GM23338 (cell line): ENCODE measurements around the gene CENPP. TPM values are rescaled to one million over a fixed set of nuclear protein-coding genes. Genes with fewer than 3 reads are reported as not detected.

Experiments used
- ATAC-seq: fragments of 200-7000 bp; cut with Tn5 transposase; 3 replicates; pipeline ENCODE4 v1.9.1; 2020
- DNase-seq: peaks from one replicate; pipeline ENCODE4 v3.0.0-alpha.2; 2015; ENCODE audit warnings: low spot score
- H2AFZ ChIP-seq: fragments of 200-600 bp; sonication (generic); 2 replicates; pipeline ENCODE4 v1.8.0; 2016; ENCODE audit warnings: antibody characterized with exemption, mild to moderate bottlenecking, moderate library complexity
- H3F3A ChIP-seq: fragments of 200-600 bp; sonication (generic); replicated peaks from 2 replicates; pipeline ENCODE4 v1.8.0; 2017; ENCODE audit warnings: antibody characterized with exemption, mixed run types, low read depth
- H3K27ac ChIP-seq: fragments of 200-600 bp; sonication (generic); 2 replicates; pipeline ENCODE4 v1.6.1; 2016; ENCODE audit warnings: low read depth
- H3K27me3 ChIP-seq: fragments of 200-600 bp; sonication (generic); 2 replicates; pipeline ENCODE4 v1.8.0; 2016; ENCODE audit warnings: mild to moderate bottlenecking, mixed run types, moderate library complexity; ENCODE audit not compliant: insufficient read depth
- H3K36me3 ChIP-seq: fragments of 200-600 bp; sonication (generic); 2 replicates; pipeline ENCODE4 v1.8.0; 2016; ENCODE audit warnings: mild to moderate bottlenecking; ENCODE audit not compliant: insufficient read depth
- H3K4me1 ChIP-seq: fragments of 200-600 bp; sonication (generic); 2 replicates; pipeline ENCODE4 v1.8.0; 2016; ENCODE audit warnings: mild to moderate bottlenecking, moderate library complexity; ENCODE audit not compliant: insufficient read depth
- H3K4me2 ChIP-seq: fragments of 200-600 bp; sonication (generic); 2 replicates; pipeline ENCODE4 v1.7.1; 2017; ENCODE audit warnings: mixed run types
- H3K4me3 ChIP-seq: fragments of 200-600 bp; sonication (generic); 2 replicates; pipeline ENCODE4 v1.6.1; 2016; ENCODE audit warnings: mixed run types
- H3K79me2 ChIP-seq: fragments of 200-600 bp; sonication (generic); replicated peaks from 2 replicates; pipeline ENCODE4 v1.8.0; 2017; ENCODE audit warnings: mild to moderate bottlenecking; ENCODE audit not compliant: insufficient read depth
- H3K9me2 ChIP-seq: fragments of 200-600 bp; sonication (generic); 2 replicates; pipeline ENCODE4 v1.8.0; 2017; ENCODE audit not compliant: insufficient read depth
- H4K20me1 ChIP-seq: fragments of 200-600 bp; sonication (generic); replicated peaks from 2 replicates; pipeline ENCODE4 v1.8.0; 2017; ENCODE audit warnings: mild to moderate bottlenecking; ENCODE audit not compliant: insufficient read depth
- H3K27ac Mint-ChIP-seq: 2 replicates; pipeline ENCODE4 v1.8.0; 2020; ENCODE audit warnings: inconsistent platforms, mild to moderate bottlenecking, moderate library complexity, mixed read lengths
- H3K27me3 Mint-ChIP-seq: 3 replicates; pipeline ENCODE4 v1.8.0; 2022; ENCODE audit warnings: low read depth, mild to moderate bottlenecking, moderate library complexity, mixed read lengths, inconsistent platforms; ENCODE audit not compliant: insufficient read depth, poor library complexity
- H3K36me3 Mint-ChIP-seq: 3 replicates; pipeline ENCODE4 v1.8.0; 2021; ENCODE audit warnings: low read depth, mild to moderate bottlenecking, inconsistent platforms, moderate library complexity, mixed read lengths
- H3K4me1 Mint-ChIP-seq: 3 replicates; pipeline ENCODE4 v1.8.0; 2020; ENCODE audit warnings: mild to moderate bottlenecking, inconsistent platforms, mixed read lengths
- H3K4me3 Mint-ChIP-seq: 3 replicates; pipeline ENCODE4 v1.8.0; 2021; ENCODE audit warnings: moderate library complexity, mild to moderate bottlenecking, inconsistent platforms, mixed read lengths
- H3K9me3 Mint-ChIP-seq: 3 replicates; pipeline ENCODE4 v1.8.0; 2020; ENCODE audit warnings: moderate library complexity, mild to moderate bottlenecking, inconsistent platforms, mixed read lengths
- CREB1 ChIP-seq: fragments of 250-450 bp; sonication (Bioruptor Pico); IDR thresholded peaks from 2 replicates; pipeline ENCODE4 v1.5.0; 2020; ENCODE audit warnings: low read depth, mild to moderate bottlenecking, moderate library complexity
- EZH2 ChIP-seq: fragments of 200-600 bp; sonication (generic); IDR thresholded peaks from one replicate; pipeline ENCODE4 v1.8.0; 2017; ENCODE audit warnings: antibody characterized with exemption, mild to moderate bottlenecking, low read depth; ENCODE audit not compliant: unreplicated experiment
- NANOG ChIP-seq: IDR thresholded peaks from 2 replicates; pipeline ENCODE4 v1.6.1; 2016; ENCODE audit warnings: antibody characterized with exemption, borderline replicate concordance
- POLR2AphosphoS5 ChIP-seq: IDR thresholded peaks from 2 replicates; pipeline ENCODE4 v1.6.1; 2016; ENCODE audit warnings: antibody characterized with exemption, low read depth
- ZNF114 ChIP-seq: fragments of 250-450 bp; sonication (Bioruptor Pico); IDR thresholded peaks from 2 replicates; pipeline ENCODE4 v1.5.0; 2020; ENCODE audit warnings: mild to moderate bottlenecking, moderate library complexity
- polyA plus RNA-seq: library from polyadenylated mRNA; unstranded; fragments of >200 nt; fragmentation: Nextera tagmentation; extraction: Ambion mirVana; gene quantifications from 2 replicates; pipeline ENCODE4 v1.2.1, GENCODE V29; 2016
- total RNA-seq: library from RNA; depleted of rRNA; stranded (reverse); fragments of >200 nt; shearing (Covaris generic); gene quantifications from 2 replicates; pipeline ENCODE4 v1.2.3, GENCODE V29; 2014
- TF ChIP-seq, protein P1 (sequence below): fragments of 250-450 bp; sonication (Bioruptor Pico); IDR thresholded peaks from 2 replicates; pipeline ENCODE4 v1.5.0; 2020; ENCODE audit warnings: mild to moderate bottlenecking, moderate library complexity
- TF ChIP-seq, protein P2 (sequence below), 2 experiments: fragments of 200-600 bp in 1 of 2; sonication (generic) in 1 of 2; conservative IDR thresholded peaks; 2 replicates each; pipeline versions ENCODE4 v1.5.1 to v1.6.1; 2016 to 2017; ENCODE audit warnings: antibody characterized with exemption in 2 of 2, low read depth in 2 of 2, mild to moderate bottlenecking in 2 of 2, moderate library complexity in 1 of 2

CENPP gene
- total and polyA plus RNA-seq, 2 experiments from 2014 or later = 11.0 to 12.6 TPM

DNA sequence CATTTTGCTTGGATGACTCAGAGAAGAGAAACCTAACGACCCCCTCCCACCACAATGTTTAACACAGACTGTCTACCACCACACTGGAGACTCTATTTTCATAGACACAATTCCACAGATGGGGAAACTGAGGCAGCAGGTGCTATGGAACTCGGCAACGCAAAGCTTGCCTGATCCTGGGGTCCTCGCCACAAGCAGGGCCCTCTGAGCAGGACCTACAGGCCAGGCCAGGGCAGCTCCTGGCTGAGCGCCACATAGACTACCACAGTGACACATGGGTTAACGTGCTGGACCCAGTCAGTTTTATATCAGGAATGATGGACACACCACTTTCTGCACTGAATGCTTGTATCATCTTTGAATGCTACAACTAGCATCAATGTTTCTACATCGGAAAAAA, 332.4 kb downstream of the CENPP start (continued):
- TF ChIP-seq, protein P1, sequence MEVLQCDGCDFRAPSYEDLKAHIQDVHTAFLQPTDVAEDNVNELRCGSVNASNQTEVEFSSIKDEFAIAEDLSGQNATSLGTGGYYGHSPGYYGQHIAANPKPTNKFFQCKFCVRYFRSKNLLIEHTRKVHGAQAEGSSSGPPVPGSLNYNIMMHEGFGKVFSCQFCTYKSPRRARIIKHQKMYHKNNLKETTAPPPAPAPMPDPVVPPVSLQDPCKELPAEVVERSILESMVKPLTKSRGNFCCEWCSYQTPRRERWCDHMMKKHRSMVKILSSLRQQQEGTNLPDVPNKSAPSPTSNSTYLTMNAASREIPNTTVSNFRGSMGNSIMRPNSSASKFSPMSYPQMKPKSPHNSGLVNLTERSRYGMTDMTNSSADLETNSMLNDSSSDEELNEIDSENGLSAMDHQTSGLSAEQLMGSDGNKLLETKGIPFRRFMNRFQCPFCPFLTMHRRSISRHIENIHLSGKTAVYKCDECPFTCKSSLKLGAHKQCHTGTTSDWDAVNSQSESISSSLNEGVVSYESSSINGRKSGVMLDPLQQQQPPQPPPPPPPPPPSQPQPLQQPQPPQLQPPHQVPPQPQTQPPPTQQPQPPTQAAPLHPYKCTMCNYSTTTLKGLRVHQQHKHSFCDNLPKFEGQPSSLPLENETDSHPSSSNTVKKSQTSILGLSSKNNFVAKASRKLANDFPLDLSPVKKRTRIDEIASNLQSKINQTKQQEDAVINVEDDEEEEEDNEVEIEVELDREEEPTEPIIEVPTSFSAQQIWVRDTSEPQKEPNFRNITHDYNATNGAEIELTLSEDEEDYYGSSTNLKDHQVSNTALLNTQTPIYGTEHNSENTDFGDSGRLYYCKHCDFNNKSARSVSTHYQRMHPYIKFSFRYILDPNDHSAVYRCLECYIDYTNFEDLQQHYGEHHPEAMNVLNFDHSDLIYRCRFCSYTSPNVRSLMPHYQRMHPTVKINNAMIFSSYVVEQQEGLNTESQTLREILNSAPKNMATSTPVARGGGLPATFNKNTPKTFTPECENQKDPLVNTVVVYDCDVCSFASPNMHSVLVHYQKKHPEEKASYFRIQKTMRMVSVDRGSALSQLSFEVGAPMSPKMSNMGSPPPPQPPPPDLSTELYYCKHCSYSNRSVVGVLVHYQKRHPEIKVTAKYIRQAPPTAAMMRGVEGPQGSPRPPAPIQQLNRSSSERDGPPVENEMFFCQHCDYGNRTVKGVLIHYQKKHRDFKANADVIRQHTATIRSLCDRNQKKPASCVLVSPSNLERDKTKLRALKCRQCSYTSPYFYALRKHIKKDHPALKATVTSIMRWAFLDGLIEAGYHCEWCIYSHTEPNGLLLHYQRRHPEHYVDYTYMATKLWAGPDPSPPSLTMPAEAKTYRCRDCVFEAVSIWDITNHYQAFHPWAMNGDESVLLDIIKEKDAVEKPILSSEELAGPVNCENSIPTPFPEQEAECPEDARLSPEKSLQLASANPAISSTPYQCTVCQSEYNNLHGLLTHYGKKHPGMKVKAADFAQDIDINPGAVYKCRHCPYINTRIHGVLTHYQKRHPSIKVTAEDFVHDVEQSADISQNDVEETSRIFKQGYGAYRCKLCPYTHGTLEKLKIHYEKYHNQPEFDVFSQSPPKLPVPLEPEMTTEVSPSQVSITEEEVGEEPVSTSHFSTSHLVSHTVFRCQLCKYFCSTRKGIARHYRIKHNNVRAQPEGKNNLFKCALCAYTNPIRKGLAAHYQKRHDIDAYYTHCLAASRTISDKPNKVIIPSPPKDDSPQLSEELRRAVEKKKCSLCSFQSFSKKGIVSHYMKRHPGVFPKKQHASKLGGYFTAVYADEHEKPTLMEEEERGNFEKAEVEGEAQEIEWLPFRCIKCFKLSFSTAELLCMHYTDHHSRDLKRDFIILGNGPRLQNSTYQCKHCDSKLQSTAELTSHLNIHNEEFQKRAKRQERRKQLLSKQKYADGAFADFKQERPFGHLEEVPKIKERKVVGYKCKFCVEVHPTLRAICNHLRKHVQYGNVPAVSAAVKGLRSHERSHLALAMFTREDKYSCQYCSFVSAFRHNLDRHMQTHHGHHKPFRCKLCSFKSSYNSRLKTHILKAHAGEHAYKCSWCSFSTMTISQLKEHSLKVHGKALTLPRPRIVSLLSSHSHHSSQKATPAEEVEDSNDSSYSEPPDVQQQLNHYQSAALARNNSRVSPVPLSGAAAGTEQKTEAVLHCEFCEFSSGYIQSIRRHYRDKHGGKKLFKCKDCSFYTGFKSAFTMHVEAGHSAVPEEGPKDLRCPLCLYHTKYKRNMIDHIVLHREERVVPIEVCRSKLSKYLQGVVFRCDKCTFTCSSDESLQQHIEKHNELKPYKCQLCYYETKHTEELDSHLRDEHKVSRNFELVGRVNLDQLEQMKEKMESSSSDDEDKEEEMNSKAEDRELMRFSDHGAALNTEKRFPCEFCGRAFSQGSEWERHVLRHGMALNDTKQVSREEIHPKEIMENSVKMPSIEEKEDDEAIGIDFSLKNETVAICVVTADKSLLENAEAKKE = no peak

DNA sequence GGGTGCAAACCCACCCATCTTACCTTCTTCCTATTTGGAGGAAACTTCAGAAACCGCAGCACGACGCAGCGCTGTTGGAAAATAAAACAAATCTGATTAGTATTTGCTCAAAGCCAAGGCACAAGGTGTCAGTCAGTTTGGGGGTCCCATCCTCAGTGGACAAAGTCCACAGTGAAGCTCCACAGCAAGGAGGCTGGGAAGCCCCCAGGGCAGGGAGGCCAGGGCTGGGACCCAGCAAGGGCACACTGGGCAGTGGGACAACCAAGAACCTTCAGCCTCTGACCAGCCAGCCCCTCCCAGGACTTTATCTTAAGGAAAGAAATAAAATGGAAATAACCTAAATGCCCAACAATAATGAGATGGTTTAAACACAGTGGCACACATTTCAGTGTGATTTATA, 332.9 kb downstream of the CENPP start:
- no peaks in the 10 kb centered on the region for H3K9me3 Mint-ChIP-seq
- Histone ChIP-seq H3K36me3 (no peaks in the 10 kb centered on the region), H4K20me1 (peaks cover 7% of the 10 kb centered on the region; the same call in 1 of the 2 replicates), H3F3A (no peaks in the 10 kb centered on the region), H3K27ac (no peak overlapping the region), H3K4me2 (no peak overlapping the region), H3K79me2 (peaks cover 33% of the 10 kb centered on the region), H3K27me3 (no peaks in the 10 kb centered on the region), H3K9me2 (no peaks in the 10 kb centered on the region), H3K4me1 (peaks cover 6% of the 10 kb centered on the region; the same call in 1 of the 2 replicates), H3K4me3 (no peak overlapping the region), H2AFZ (no peak overlapping the region)
- no peak for DNase-seq
- H3K27me3 Mint-ChIP-seq = peaks cover 8% of the 10 kb centered on the region
- TF ChIP-seq POLR2AphosphoS5 = no peak
- TF ChIP-seq, protein P1 = no peak
- TF ChIP-seq, protein P2, sequence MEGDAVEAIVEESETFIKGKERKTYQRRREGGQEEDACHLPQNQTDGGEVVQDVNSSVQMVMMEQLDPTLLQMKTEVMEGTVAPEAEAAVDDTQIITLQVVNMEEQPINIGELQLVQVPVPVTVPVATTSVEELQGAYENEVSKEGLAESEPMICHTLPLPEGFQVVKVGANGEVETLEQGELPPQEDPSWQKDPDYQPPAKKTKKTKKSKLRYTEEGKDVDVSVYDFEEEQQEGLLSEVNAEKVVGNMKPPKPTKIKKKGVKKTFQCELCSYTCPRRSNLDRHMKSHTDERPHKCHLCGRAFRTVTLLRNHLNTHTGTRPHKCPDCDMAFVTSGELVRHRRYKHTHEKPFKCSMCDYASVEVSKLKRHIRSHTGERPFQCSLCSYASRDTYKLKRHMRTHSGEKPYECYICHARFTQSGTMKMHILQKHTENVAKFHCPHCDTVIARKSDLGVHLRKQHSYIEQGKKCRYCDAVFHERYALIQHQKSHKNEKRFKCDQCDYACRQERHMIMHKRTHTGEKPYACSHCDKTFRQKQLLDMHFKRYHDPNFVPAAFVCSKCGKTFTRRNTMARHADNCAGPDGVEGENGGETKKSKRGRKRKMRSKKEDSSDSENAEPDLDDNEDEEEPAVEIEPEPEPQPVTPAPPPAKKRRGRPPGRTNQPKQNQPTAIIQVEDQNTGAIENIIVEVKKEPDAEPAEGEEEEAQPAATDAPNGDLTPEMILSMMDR (conservative IDR thresholded peaks at IDR 0.05; ENCODE audit: low read depth in 2 of 2) = no peak
- TF ChIP-seq CREB1 (CRISPR knock-in tag) = no peak
- TF ChIP-seq EZH2 = no peak
- no peak for TF ChIP-seq NANOG
- no peak for TF ChIP-seq ZNF114 (CRISPR knock-in tag)
- no peak for ATAC-seq
- peaks cover 6% of the 10 kb centered on the region for H3K36me3 Mint-ChIP-seq
- no peak overlapping the region for H3K27ac Mint-ChIP-seq
- H3K4me1 Mint-ChIP-seq = peaks cover 17% of the 10 kb centered on the region
- no peak overlapping the region for H3K4me3 Mint-ChIP-seq
